Coronary artery (tissue), 2 donors: ENCODE results near the gene TMEM63C.

Experiments used
- DNase-seq: peaks from one replicate; pipeline ENCODE4 v3.0.0-alpha.2; 2017; ENCODE audit warnings: low spot score
- H3K27ac ChIP-seq, 2 donors: fragments of 200-600 bp; sonication (generic); one replicate each; pipeline ENCODE4 v1.5.1; 2016 to 2019
- H3K4me3 ChIP-seq: fragments of 200-600 bp; sonication (generic); 2 replicates; pipeline ENCODE4 v1.5.1; 2016; ENCODE audit warnings: mild to moderate bottlenecking, moderate library complexity
- TF ChIP-seq, protein P1 (sequence below): fragments of 200-600 bp; sonication (generic); IDR thresholded peaks from one replicate; pipeline ENCODE4 v1.5.1; 2019; ENCODE audit warnings: antibody characterized with exemption

Gene TMEM63C

DNA sequence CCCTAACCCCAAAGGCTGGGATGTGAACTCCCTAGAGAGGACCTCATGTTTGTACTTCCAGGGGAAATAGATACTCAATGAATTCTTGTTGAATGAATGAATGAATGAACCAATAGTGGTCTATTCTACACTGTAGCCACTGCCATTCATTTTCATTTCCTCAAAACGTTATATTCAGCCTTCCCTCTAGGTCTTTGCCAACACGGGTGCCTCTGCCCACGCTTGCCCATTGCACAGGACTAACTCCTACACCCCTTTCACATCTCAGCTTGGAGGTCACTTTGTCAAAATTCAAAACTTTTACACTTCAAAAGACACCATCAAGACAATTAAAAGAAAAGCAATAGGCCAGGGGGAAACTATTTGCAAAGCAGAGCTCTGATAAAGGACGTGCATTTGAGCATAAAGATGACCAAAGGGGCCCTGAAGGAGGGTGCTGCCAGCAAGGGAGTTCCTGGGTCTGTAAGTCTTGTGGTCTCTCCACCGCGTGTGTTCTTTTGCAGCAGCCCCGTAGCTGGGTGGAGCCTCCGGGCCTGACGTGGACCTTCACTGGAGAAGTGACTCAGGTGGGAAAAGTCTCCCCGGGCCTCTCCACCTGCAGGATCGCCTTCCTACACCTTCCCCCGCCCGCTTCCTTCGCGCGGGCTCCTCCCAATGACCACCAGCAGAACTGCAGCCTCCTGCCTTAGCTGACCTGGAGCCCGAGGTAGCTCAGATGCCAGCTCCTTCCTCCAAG lies 31.5 kb downstream of the TMEM63C start:
- H3K4me3 ChIP-seq, result no peak overlapping the region
- H3K27ac ChIP-seq, result no peak overlapping the region
- TF ChIP-seq, protein P1, sequence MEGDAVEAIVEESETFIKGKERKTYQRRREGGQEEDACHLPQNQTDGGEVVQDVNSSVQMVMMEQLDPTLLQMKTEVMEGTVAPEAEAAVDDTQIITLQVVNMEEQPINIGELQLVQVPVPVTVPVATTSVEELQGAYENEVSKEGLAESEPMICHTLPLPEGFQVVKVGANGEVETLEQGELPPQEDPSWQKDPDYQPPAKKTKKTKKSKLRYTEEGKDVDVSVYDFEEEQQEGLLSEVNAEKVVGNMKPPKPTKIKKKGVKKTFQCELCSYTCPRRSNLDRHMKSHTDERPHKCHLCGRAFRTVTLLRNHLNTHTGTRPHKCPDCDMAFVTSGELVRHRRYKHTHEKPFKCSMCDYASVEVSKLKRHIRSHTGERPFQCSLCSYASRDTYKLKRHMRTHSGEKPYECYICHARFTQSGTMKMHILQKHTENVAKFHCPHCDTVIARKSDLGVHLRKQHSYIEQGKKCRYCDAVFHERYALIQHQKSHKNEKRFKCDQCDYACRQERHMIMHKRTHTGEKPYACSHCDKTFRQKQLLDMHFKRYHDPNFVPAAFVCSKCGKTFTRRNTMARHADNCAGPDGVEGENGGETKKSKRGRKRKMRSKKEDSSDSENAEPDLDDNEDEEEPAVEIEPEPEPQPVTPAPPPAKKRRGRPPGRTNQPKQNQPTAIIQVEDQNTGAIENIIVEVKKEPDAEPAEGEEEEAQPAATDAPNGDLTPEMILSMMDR, result no peak
- DNase-seq, result no peak

DNA sequence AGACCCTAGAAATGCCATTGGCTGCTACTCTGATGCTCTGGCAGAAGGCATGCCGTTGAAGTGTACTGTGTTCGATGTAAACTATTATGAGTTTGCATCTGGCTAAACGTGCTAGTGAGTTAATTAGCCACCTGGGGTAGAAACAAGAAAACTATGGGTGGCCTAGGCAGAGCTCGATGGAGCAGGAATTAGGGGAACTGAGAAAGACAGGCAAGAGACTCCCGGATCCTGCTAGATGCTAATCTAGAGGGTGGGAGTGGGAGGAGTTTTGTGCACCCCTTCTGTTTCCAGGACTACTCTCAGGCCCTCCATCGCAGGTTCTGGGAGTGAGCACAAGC lies 32.0 kb downstream of the TMEM63C start:
- no peak overlapping the region for H3K4me3 ChIP-seq
- DNase-seq, result no peak
- TF ChIP-seq, protein P1, result no peak
- no peak overlapping the region for H3K27ac ChIP-seq

GRCh38 chr14:77214216-77214615 lies 32.6 kb downstream of the TMEM63C start:
- no peak overlapping the region for H3K27ac ChIP-seq
- no peak for DNase-seq
- H3K4me3 ChIP-seq, result no peak overlapping the region
- TF ChIP-seq, protein P1, result no peak

GRCh38 chr14:77217551-77217950 lies 36.0 kb downstream of the TMEM63C start:
- no peak overlapping the region for H3K27ac ChIP-seq
- H3K4me3 ChIP-seq, result no peak overlapping the region
- TF ChIP-seq, protein P1, result no peak
- DNase-seq, result no peak

DNA sequence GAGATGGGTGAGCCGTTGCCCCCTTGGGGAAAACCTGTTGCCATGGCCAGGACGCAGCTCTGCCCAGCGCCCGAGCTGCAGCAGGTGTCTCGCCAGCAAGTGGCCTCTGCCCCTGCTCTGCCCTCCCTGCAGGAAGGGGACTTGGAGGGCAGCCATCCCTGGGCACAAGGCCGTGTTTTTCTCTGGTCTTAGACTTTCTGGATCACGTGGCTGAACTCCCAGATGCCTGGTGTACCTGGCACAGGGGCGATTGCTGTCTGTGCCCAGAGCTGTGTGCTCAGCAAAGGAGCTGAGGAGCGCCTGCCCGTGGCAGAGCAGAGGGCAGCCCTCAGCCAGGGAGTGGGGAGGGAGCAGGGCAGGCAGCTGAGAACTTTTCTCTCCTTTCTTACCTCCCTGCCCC lies 38.0 kb downstream of the TMEM63C start:
- TF ChIP-seq, protein P1, result no peak
- DNase-seq, result no peak
- Histone ChIP-seq H3K4me3 (no peak overlapping the region), H3K27ac (no peak overlapping the region)

DNA sequence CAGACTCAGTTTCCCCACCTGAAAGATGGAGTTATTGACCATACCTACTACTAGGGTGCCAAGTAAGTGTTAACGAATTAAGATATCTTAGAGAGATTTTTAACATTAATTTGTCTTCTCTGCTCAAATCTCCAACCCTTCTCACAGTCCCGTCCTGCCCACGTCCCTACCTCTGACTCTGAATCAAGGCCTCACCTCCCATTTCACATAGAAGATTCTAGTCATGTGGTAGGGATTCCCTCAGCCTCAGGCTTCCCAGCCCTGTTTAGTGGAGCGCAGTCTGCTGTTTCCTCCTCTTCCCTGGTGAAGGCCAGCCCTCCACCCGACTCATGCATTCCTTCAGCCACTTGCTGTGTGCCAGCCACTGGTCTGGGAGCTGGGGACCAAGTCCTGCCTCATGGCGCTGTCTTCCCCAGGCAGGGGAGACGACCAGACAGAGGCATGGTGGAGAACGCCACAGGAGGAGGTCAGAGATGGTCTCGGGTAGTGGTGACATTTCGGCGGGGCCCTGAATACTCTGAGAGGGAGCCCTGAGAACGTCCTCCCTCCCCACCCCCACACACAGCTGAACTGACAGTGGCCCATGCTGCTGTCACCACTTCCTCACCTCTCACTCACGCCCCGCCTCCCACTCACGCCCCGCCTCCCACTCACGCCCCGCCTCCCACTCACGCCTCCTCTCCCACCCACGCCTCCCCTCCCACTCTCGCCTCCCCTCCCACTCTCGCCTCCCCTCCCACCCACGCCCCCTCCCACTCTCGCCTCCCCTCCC lies 38.8 kb downstream of the TMEM63C start:
- Histone ChIP-seq H3K27ac (no peak overlapping the region), H3K4me3 (no peak overlapping the region)
- DNase-seq, result no peak
- TF ChIP-seq, protein P1, result no peak
